HepG2 (cell line): ENCODE results near the gene SHC1. TPM values are rescaled to one million over a fixed set of nuclear protein-coding genes. Genes with fewer than 3 reads are reported as not detected.

ENCODE experiments used
- HMGXB4 ChIP-seq, 2 experiments: sonication (generic) in 1 of 2; formaldehyde crosslinking in 1 of 2; IDR thresholded peaks; 2 replicates each; pipeline versions ENCODE4 v1.4.0 to v1.6.1; 2018 to 2020; ENCODE audit warnings: missing genetic modification reagents in 2 of 2, borderline replicate concordance in 1 of 2, low read depth in 1 of 2, mild to moderate bottlenecking in 1 of 2, missing biosample characterization in 1 of 2
- MXD3 ChIP-seq: IDR thresholded peaks from 2 replicates; pipeline ENCODE4 v1.6.1; 2016; ENCODE audit warnings: mild to moderate bottlenecking, missing biosample characterization, missing genetic modification reagents
- ZBTB40 ChIP-seq, 2 experiments: fragments of 450-650 bp in 1 of 2; sonication (generic) in 1 of 2; formaldehyde crosslinking in 1 of 2; IDR thresholded peaks; 2 replicates each; pipeline versions ENCODE4 v1.6.1 to v1.8.0; 2016 to 2022; ENCODE audit warnings: antibody characterized with exemption in 1 of 2, mild to moderate bottlenecking in 1 of 2, missing genetic modification reagents in 1 of 2
- ZBTB46 ChIP-seq: sonication (generic); formaldehyde crosslinking; IDR thresholded peaks from 2 replicates; pipeline ENCODE4 v1.4.0; 2020; ENCODE audit warnings: mild to moderate bottlenecking, missing genetic modification reagents, borderline replicate concordance
- ZNF362 ChIP-seq: sonication (generic); formaldehyde crosslinking; IDR thresholded peaks from 2 replicates; pipeline ENCODE4 v1.4.0; 2020; ENCODE audit warnings: missing genetic modification reagents, mild to moderate bottlenecking, borderline replicate concordance
- ZNF615 ChIP-seq: sonication (generic); formaldehyde crosslinking; IDR thresholded peaks from 2 replicates; pipeline ENCODE4 v1.5.0; 2020; ENCODE audit warnings: mild to moderate bottlenecking, missing genetic modification reagents, borderline replicate concordance
- polyA plus RNA-seq, 8 experiments: library from polyadenylated mRNA; depleted of rRNA in 3 of 8; stranded (reverse) in 7 of 8; unstranded in 1 of 8; fragments of >200 nt; fragmentation: Illumina TruSeq in 4 of 8; extraction: Trizol in 4 of 8; gene quantifications; 2 replicates each; pipeline versions ENCODE4 v1.2.1 to v1.2.3, GENCODE V29; 2011 to 2016; ENCODE audit warnings: low read depth in 4 of 8, missing spikeins in 1 of 8, mixed read lengths in 1 of 8; ENCODE audit not compliant: insufficient read depth in 1 of 8
- total RNA-seq, 5 experiments: library from RNA; depleted of rRNA; stranded (reverse); fragments of >200 nt; fragmentation: Illumina TruSeq; extraction: Trizol; gene quantifications; 2 replicates each; pipeline ENCODE4 v1.2.3, GENCODE V29; 2016; ENCODE audit warnings: low read depth in 1 of 5

SHC1 gene
- total and polyA plus RNA-seq, 2 of the 13 experiments (the other 11 are each of a cell fraction or from before 2014, with no cell fraction given): 52.0 to 137 TPM

- peak; percentile 98 for TF ChIP-seq ZBTB46 (CRISPR knock-in tag)
- no peak for TF ChIP-seq ZNF615
- TF ChIP-seq MXD3: peak; percentile 30; the same call in 1 of the 2 replicates
- no peak for TF ChIP-seq ZBTB40 (IDR thresholded peaks at IDR 0.05)
- peak; percentile 60; the same call in 1 of the 2 replicates for TF ChIP-seq ZBTB40 (CRISPR knock-in tag; IDR thresholded peaks at IDR 0.05)
- peak; percentile 12; the same call in 1 of the 2 replicates for TF ChIP-seq ZNF362
- TF ChIP-seq HMGXB4 (CRISPR knock-in tag; IDR thresholded peaks at IDR 0.05; ENCODE audit: borderline replicate concordance in 1 of 2, low read depth in 1 of 2): peak; percentile 70 to 74
Measured at GRCh38 chr1:155000726-155001424, 30.3 kb upstream of the SHC1 start (continued).
